Measurements from ENCODE around the gene FGFR2.
A peak's percentile ranks its signal among the peaks of the same experiment; 100 is the strongest.

Gene FGFR2

DNA sequence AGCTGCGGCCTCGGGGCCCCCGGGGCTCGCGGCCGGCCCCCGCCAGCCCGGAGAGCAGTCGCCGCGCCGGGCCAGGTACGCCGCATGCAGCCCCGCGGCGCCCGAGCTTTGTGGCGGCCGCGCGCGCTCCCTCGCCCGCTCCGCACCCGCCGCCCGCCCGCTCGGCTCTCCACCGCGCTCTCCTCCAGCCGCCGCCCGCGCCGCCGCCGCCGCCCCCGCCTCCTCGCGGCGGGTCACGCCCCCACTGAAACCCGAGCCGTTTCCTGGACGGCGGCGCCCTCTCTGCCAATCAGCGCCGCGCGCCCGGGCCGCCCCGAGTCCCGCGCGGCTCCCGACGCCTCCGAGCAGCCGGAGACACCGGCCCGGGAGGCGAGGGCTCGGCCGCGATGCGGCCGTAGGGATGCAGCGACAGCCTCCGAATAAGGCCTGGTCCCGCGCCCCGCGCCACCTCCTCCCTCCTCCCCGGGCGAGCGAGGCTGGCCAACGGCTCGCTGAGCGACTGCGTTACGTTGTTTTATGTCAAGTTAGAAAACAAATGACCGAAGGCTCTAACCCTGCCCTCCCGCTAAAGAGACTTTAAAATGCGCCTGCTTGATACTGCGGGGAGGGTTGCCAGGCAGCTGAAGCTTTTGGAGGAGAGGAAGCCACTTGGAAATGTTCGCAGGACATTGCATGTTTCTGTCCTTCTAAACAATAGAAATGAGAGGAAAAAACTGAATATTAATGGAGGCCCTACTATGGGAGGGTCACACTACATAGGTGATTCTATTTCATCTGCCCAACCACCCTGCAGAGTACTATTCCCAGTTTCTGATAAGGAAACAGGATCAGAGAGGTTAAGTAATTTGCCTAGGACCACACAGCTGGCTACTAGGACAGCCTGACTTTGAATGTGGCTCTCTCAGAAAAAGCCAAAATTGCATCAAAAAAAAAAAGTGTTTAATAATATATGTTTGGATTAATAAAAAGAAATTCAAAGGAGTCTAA lies at the start of gene FGFR2:
TSS of gene FGFR2 (minus strand) at position 182 of the 987 bp plus-strand sequence. CDS start 4,627 bp downstream, outside the sequence.
- DNase-seq = peak; percentile 84

DNA sequence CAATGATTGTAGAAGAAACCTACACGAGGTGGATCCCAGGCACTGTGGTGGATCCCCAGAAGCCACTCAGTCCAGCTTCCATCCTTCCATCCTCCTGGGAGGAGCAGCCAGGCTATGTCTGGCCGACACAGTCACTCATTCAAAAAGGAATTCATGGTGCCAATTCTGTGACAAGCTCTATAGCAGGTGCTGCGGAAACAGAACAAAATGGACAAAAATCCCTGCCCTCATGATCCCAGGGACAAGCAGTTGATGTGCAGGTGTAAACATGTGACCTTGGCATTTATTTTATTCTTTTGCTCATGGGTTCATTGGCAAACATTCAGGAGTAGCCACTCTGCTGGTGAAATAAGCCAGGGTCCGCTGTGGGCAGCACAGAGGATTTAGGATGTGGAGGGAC lies 49.2 kb upstream of the FGFR2 start:
- DNase-seq = no peak

DNA sequence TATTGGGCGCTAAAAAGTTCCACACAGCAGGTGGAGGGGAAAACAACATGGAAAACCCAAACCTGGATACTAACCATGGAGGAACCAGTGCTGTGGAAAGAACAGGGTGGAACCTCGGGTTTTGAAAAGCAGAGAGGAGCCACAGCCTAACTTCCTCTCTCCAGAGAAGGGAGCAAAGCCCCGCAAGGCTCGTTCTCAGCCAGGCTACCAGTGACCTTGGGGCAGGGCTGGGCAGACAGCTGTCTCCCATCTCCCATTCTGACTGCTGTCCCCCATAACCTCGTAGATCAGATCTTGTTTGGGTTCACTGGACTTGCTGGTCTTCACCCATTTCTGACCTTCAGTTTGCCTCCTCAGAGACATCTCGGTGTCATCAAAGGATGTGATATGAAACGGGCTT lies 47.5 kb upstream of the FGFR2 start:
- no peak for DNase-seq

DNA sequence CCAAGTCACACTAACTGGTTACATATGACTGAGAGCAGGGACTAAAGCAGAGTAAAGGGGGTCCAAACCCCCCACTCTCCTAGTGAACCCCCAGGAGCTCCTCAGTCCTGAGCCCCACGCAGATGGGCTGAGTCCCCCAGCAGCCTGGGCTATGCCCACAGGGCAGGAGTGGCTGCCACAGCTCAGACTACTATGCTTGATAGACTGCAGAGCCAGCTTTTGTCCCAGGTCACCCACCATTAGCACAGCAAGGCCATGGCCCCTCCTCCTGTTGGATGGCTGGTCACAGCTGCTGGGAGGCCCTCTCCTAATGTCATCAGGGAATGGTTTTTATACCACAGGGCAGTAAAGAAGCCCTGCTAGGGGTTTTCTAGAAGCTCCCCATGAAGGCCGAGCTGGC lies 46.3 kb upstream of the FGFR2 start:
- DNase-seq = no peak

DNA sequence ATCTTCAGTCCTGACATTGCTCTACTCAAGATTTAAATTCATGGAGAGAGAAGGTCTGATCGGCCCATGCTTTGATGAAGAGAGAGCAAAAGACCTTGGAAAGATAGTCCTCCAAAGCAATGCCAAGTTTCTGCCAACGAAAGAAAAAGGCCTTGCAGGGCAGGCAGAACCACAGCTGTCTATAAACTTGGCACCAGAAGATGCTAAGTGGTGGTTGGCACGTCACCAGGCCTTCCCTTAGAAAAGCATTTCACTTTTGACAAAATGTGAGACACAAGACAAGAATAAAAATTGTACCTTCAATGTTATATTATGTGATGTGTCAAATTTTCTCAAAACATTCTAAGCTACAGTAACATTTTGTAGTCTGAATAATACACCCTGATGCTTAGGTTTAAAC lies 42.0 kb upstream of the FGFR2 start:
- DNase-seq = no peak

DNA sequence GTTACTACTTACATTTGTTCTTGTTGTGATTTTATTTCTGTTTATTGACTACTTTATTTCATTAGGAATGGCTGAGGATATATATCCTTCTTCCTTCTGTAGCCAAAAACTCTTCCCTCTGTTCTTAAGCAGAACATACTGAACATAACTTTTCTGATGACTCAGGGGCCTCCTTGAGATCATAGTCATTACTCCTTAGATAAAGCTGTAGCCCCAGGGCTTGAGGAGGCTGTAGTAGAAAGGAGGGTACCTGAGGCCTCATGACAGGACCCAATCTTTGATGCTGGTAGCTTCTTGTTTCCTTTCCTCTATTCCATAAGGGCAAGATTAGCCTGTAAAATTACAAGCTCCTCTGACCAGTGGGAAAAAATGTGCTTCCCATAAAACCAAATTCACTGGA lies 41.2 kb upstream of the FGFR2 start:
- no peak for DNase-seq

DNA sequence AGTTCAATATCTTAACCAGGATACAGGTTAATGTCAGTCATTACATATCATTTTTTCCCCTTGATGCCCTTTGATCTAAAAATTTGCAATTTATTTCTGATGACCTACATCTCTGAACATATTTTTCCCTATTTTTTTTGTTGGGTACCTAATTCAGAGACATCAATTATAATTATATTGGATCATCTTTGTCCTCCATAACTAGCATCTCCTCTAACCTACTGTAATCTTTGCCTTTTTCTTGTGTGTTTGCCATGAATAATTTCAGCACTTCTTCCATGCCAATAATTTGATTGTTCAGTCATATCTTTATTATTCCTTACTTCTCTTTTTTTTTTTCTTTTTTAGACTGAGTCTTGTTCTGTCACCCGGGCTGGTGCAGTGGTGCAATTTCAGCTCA lies 39.2 kb upstream of the FGFR2 start:
- DNase-seq = no peak

DNA sequence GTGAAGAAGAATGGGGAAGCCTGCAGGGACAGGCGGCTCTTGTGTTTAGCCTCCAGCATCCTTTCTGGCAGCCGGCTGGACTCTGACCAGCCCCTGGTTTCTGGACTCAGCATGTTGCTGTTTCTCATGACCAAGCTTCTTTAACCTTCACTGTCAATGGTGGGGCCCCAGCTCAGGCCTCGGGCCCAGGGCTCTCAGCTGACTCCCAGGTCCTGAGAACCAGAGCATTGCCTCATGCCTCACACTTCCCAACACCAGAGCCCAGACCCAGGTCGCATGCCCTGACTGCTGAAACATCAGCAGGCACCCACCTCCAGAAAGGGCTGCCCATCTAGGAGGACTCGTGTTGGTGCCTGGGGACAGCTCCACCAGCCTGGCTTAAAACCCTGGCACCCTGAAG lies 34.8 kb upstream of the FGFR2 start:
- DNase-seq = no peak

DNA sequence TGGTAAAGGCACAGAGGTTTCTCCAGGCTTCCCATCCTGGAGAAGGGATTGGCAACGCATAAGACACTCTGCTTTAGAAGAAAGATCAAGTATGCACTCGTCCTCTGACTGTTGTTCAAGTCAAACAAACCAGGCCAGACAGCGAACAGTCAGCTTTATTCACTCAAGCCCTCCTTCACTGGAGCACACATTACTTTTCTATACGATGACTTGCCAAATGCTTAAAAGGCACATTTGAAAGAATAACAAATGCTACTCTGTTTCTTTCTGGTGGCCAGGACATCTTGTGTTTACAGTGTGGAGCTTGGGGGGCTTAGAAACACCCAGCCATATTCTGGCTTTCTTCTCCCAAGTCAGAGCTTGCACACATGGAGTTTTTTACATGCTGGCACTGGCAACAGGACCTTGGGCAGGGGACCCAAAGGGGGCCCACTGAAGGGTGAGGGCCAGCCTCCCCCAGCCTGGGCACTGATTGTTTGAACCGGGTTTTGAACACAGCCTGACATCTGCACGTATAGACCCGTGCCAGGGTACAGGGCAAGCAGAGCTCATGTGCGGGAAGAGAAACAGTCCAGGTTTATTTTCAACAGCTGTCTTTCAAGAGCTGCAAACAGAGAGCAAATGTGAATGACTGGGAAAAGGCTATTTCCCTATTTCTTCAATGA lies 33.3 kb upstream of the FGFR2 start:
- no peak for DNase-seq

DNA sequence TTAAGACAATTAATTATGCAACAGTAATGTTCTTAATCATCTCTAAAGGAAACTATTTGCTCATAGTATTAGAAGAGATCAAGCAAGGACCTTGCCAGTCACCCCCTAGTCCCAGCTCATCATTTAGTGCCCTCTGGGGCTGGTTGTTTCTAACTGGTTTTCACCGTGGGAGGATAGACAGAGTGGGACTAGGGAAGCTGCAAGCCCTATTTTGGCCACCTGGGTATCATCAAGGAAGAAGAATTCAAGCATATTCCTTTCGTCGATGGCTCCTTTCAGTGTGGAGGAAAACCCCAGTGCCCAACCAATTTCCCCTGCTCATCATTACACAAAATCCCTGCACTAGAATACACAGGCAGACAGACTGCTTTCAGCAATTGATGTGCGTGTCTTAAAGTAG lies 30.6 kb upstream of the FGFR2 start:
- DNase-seq = no peak

DNA sequence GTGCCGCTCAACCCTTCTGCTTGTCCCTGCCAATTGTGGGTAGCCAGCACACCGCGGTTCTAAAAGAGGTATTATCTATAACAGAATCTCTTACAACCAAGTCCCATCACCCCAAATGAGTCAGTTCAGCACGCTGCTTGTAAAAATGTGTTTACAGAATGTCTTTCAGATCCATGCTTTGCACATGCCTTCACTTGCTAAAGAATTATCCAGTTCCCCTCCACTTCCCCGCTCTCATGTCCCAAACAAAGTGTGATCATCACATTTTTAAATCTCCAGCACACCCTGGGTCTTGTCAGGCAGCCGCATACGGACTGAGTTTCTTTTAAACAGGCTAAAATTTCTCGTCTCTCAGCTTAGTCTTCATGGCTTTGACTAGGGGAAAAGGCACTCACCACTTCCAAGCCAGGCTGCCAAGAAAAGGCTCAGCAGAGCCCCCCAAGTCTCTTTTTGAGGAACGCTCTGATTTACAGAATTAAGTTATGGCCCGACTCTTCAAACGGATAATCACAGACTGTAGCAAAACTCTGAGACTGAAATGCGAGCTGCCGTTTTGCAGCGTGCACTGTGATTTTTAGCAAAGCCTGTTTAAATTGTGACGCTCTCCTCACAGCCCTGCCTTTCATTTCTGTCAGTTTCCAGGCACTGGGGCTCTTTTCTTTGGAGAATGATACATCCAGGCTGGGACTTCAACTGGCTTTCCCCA lies 29.8 kb upstream of the FGFR2 start:
- DNase-seq = peak; percentile 36

DNA sequence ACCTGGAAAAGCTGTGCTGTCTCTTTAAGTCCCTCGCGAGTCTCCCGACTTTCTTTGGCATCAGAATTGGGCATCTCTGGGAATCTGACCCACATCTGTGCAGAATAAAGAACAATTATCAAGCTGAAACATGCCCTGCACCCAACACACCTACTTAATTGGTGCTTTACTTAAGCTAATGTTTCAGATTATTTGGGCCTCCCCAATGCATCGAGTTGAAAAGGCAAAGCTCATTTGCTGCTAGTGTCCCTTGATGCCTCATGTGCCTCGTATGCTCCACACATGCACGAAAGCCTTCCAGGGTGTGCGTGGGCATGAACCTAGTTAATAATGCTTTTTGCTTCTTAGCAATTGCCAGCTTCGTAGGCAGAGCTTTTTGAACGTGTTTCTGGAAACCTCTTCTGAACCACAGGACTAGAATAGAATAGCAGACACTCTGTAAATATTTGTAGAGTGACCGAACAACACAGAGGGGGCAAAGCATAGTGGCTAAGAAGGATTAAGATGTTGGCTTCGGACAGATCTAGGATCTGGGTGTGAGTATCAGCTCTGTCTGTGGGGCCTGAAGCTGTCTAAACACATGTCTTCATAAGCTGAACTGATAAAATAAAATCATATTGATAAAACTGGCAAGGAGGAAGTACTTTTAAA lies 26.7 kb upstream of the FGFR2 start:
- DNase-seq = no peak

DNA sequence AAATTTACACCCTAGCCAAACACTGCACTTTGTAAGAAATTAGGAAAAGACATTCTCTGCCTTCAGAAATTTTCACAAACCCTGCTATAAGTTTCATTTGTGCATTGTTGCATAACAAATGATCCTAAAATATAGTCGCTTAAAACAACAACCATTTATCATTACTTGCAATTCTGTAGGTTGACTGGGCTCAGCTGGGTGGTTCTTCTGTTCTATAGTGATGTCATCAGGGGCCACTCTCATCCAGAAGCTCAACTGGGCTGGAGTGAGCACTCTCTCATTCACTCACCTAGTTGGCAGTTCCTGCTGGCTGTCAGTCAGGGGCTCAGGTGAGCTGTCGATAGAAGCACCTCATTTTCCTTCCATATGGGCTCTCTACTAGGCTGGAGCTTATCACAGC lies 20.7 kb upstream of the FGFR2 start:
- DNase-seq = no peak

DNA sequence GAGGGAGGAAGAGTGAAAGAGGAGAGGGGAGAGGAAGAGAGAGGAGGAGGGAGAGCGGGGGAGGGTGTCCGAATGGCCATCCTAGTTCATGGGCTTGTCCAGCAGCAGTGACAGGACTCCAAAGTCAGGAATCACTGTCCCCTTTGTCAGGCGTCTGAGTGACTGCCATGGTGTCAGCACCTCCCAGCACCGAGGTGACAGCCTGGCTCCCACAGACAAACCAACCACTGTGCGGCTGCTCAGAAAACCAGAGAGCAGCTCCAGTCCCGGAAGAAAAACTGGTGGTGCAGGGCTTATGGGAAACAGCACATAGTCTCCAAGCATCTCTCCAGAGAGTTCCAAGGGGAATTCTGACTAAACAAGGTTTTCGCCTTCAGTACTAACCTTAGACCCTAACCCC lies 18.9 kb upstream of the FGFR2 start:
- DNase-seq = peak; percentile 68

DNA sequence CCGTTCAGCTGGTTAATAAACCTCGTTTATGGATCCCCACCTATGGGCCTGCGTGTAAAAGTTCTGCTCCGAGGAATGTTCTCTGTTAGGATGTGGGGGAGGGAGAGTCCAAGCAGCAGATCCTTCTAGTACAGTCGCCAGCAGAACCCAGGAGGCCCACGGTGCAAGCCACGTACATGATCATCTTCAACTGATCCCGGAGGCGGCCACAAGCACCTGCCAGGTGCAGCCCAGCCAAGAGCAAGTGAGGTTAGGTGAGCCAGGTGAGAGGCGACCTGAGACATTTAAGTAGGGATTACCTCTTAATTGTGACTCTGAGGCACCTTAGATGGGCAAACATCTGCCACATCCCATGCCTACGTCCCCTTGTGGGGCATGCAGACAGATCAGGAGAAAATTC lies 18.0 kb upstream of the FGFR2 start:
- no peak for DNase-seq

DNA sequence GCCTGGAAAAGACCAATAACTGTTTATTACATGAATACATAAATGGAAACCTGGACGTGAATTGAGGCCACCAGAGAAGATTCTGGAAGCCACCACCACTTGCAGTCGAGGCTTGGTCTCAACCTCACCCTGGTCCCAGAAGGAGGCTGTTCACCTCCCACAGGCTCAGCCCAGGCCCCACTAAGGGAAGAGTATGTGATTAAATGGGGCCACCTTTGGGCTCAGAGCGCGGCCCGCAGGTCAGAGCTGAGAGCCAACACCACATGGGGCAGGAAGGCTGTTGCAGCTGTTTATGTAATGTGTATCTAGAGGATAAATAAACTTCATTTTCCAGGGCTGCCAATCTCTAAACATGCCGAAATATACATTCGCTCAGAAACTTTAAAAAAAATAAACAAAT lies 17.6 kb upstream of the FGFR2 start:
- DNase-seq = no peak

DNA sequence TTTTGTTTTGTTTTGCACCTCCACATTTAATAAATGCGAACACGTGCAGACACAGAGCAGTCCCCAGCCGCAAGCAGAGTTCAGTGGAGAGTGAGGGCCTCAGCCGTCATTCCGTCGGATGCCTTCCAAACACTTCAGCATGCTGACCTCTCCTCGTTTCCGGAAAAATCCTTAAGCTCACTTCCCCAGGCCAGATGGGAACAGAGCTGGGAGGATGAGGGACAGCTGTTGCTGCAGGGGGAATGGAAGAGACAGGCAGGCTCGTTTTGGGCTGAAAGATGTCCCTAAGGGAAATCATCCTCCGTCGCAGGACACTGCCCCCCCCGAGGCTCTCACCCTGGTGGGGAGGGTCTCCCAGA lies 17.2 kb upstream of the FGFR2 start:
- no peak for DNase-seq

DNA sequence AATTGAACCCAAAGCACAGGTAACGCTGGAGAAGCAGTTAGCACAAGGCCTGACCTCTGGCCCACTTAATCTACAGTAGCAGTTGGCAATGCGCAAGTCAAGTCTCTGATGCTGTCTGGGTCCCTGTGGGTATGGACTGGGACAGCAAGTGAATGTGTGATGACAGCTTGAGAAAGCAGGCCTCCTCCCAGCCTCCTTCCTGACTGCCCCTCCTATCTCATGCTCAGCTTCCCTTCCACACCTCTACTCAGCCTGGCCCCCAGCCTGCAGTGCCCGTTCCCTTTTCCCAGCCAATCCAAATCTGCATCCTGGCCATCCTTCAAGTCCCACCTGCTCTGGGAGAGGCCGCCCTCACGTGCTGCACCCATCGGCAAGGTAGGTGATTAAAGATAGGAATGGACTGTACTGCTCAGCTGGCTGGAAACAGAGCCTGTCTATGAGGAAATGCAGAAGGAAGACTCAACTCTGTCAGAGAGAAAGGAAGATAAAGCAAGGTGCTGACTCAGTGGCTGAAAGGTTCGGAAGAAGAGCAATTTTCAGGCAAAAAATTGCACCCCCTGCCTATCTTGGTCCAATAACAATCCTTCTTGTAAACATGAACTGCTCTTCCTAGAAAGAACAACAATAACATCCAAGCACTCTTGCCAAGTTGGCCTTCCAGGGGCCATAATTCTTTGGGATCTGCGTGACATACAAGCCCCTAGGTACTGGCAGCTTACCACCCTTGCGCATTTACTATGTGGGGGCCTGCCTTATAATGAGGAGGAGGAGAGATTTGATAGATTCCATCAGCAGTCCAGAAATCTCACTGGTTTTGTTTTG lies 16.6 kb upstream of the FGFR2 start:
- no peak for DNase-seq

DNA sequence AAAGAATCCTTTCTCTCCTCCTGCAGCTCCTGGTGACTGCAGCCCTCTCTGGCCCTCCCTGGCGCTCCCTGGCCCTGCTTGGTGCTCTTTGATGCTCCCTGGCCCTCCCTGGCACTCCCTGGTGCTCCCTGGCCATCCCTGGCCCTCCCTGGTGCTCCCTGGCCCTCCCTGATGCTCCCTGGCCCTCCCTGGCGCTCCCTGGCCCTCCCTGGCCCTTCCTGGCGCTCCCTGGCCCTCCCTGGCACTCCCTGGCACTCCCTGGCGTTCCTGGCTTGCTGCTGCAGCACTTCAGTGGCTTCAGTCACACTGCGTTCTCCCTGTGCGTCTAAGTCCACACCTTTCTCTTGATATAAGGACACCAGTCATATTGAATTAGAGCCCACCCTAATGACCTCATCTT lies 15.2 kb upstream of the FGFR2 start:
- no peak for DNase-seq

DNA sequence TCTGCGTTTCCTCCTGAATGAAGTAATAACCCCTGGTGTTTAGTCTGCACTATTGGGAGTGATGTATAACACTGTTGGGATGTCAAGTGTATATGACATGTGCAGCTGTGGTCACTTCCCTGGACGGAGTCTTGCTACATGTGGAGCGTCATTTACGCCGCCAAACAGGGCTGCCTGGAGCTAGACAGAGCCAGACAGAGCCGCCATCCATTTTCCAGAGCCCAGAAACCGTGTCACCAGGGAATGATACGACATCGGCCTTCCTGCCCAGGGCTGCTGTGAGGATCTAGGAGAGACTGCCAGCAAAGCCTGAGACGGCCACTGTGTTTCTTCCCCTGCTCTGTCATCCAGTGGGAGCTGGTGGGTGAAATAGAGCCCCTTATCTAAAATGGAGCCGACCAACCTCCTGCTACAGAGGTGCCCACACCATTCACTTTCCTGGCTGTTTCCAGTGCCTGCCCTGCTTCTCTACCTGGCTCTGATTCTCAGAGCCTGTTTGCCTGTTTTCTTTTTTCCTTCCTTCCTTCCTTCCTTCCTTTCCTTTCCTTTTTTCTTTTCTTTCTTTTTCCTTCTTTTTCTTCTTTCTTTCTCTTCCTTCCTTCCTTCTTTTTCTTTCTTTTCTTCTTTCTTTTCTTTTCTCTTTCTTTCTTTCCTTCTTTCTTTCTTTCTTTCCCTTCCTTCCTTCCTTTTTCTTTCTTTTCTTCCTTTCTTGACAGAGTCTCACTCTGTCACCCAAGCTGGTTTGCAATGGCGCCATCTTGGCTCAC lies 13.3 kb upstream of the FGFR2 start:
- DNase-seq = no peak

DNA sequence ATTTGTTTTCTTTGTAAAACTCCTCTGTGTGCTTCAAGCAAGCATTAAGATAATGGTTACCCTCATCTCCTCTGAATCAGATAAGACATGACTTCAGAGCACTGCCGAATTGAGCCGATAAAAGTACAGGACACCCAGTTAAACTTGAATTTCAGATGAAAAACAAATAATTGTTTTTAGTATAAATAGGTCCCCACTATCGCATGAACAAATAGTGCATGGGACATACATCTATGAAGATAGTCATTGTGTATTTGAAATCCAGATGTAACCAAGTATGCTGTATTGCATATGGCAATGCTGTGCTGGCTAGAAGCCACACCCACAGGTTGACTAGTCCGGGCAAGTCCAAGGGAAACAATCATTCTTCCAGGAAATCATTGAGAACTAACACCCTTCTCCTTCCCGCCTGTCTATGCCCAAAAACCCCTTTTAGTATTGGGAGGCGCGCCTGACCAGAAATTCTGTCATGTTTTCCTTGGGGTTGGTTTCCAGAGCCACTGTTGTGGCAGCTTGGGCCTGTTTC lies 12.6 kb upstream of the FGFR2 start:
- DNase-seq = no peak

Data from midbrain (tissue), 1 donor.